ENCODE measurements around the gene ARHGEF19. TPM values are rescaled to one million over a fixed set of nuclear protein-coding genes. Genes with fewer than 3 reads are reported as not detected.
"Not testable (repeated sequence)": the region's sequence is repeated elsewhere in the genome, so short reads cannot be mapped to it uniquely, and the experiment has no call there.

ARHGEF19 gene
- total RNA-seq, 1 experiment from 2014 or later = 13.8 TPM

DNA sequence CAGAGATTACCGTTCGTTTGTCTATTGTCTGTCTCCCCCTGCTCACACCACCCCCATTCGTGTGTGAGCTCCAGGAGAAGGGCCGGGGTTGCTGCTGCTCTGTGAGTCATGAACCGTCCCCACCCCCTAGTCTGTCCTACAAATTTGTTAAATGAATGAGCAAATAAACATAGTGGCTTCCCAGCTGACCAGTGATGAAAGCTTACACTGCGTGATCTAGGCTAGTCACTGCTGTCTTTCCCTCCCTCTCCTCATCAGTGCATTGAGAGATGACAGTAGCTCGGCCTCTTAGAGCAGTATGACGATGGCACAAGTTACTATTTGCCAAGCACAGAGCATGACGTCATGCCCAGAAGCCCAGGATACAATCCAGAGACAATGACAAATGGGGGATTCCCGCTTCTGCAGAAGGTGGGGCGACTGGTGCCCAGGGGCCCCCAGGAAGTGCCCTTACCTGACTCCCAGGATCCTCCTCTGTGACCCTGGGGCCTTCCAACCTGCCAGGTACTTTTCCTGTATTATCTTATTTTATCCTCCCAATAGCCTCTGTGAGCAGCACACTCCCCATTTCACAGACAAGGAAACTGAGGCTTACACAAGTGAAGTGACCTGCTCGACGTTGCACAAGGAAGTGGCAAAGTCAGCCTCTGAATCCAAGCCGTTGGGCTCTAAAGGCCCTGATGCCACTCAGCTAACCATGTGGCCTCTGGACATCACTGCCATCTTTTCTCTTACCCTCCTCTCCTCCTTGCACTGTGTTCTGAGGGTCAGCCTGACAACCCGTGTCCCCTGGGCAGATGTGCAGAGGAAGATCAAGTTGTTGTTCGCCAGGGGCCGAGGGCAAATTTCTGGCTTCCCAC is 48.0 kb downstream of the ARHGEF19 start:
- Histone ChIP-seq H3K79me2 (ENCODE audit: low read length) (peaks cover 43% of the 10 kb centered on the region), H2AFZ (ENCODE audit: low read length) (no peak overlapping the region), H3K9me3 (ENCODE audit: low read length) (no peaks in the 10 kb centered on the region), H3K4me2 (ENCODE audit: low read length) (peak overlapping the region; percentile 65), H3K9me2 (replicated peaks; ENCODE audit: low read length) (no peaks in the 10 kb centered on the region), H3K4me3 (ENCODE audit: low read length) (no peak overlapping the region), H3F3A (ENCODE audit: low read length, unreplicated experiment) (peaks cover 6% of the 10 kb centered on the region), H3K27me3 (ENCODE audit: low read length) (no peaks in the 10 kb centered on the region), H3K4me1 (ENCODE audit: insufficient read depth, low read length) (peaks cover 44% of the 10 kb centered on the region), H3K36me3 (ENCODE audit: low read depth, low read length) (no peaks in the 10 kb centered on the region), H3K9ac (ENCODE audit: low read length) (no peak overlapping the region), H4K20me1 (ENCODE audit: low read length) (no peaks in the 10 kb centered on the region), H3K27ac (ENCODE audit: low read length) (peak overlapping the region; percentile 53)
- TSS peak; percentile 11 for BruUV-seq (replicated peaks)
- CTCF ChIA-PET = interaction anchor here (1.1 kb wide), 1 partner anchor 23 kb away, joined by 7 read pairs; no protein-coding TSS in a partner anchor
- intact Hi-C loops (cut with micrococcal nuclease) = no loop called here
- POLR2A ChIA-PET (ENCODE audit: unreplicated experiment) = interaction anchor here (0.5 to 1.4 kb wide), 4 partner anchors 8 to 73 kb away, joined by 3 to 5 read pairs (median 4); partner anchors contain the start of gene EPHA2
- no peak for TF ChIP-seq EZH2phosphoT487 (IDR thresholded peaks at IDR 0.05; ENCODE audit: borderline replicate concordance, low read length)
- no peak for TF ChIP-seq CTCF (conservative IDR thresholded peaks at IDR 0.05; ENCODE audit: low read depth, low read length)
- TF ChIP-seq EZH2 (IDR thresholded peaks at IDR 0.05; ENCODE audit: low read length, unreplicated experiment) = no peak
- peak; percentile 94 for DNase-seq
- ATAC-seq = peak; percentile 76

- POLR2A ChIA-PET (ENCODE audit: unreplicated experiment) = interaction anchor here (0.9 to 1.4 kb wide), 3 partner anchors 8 to 42 kb away, joined by 3 to 5 read pairs (median 4); partner anchors contain the start of gene EPHA2
- not testable (repeated sequence) for BruUV-seq (replicated peaks)
These were observed 48.7 kb downstream of the ARHGEF19 start for GRCh38 chr1:16163608-16164212.

GRCh38 chr1:16162163-16162822 is 50.2 kb downstream of the ARHGEF19 start:
- H3K4me1 ChIP-seq (ENCODE audit: insufficient read depth, low read length) = peaks cover 52% of the 10 kb centered on the region
- no peak overlapping the region for H3K4me3 ChIP-seq (ENCODE audit: low read length)
- H3K9ac ChIP-seq (ENCODE audit: low read length) = no peak overlapping the region
- no peaks in the 10 kb centered on the region for H3K36me3 ChIP-seq (ENCODE audit: low read depth, low read length)
- no peak for DNase-seq
- no peak overlapping the region for H2AFZ ChIP-seq (ENCODE audit: low read length)
- H3K27ac ChIP-seq (ENCODE audit: low read length) = no peak overlapping the region
- no TSS peak for BruUV-seq (replicated peaks)
- peaks cover 6% of the 10 kb centered on the region for H3F3A ChIP-seq (ENCODE audit: low read length, unreplicated experiment)
- H3K4me2 ChIP-seq (ENCODE audit: low read length) = no peak overlapping the region
- TF ChIP-seq EZH2phosphoT487 (IDR thresholded peaks at IDR 0.05; ENCODE audit: borderline replicate concordance, low read length) = no peak
- no peak for TF ChIP-seq EZH2 (IDR thresholded peaks at IDR 0.05; ENCODE audit: low read length, unreplicated experiment)
- no peak for TF ChIP-seq CTCF (conservative IDR thresholded peaks at IDR 0.05; ENCODE audit: low read depth, low read length)
- ATAC-seq = no peak
- H3K79me2 ChIP-seq (ENCODE audit: low read length) = peaks cover 61% of the 10 kb centered on the region
- ChIA-PET POLR2A (ENCODE audit: unreplicated experiment) (interaction anchor here (0.6 kb wide), 1 partner anchor 116 kb away, joined by 3 read pairs; no protein-coding TSS in a partner anchor), CTCF (no interaction called here)
- no peaks in the 10 kb centered on the region for H3K27me3 ChIP-seq (ENCODE audit: low read length)
- intact Hi-C loops (cut with micrococcal nuclease) = no loop called here
- H3K9me2 ChIP-seq (replicated peaks; ENCODE audit: low read length) = no peaks in the 10 kb centered on the region
- H4K20me1 ChIP-seq (ENCODE audit: low read length) = no peaks in the 10 kb centered on the region
- no peaks in the 10 kb centered on the region for H3K9me3 ChIP-seq (ENCODE audit: low read length)

More at GRCh38 chr1:16163608-16164212, 48.7 kb downstream of the ARHGEF19 start:
- CTCF ChIA-PET = interaction anchor here (1.1 kb wide), 1 partner anchor 23 kb away, joined by 7 read pairs; no protein-coding TSS in a partner anchor
- peaks cover 46% of the 10 kb centered on the region for H3K4me1 ChIP-seq (ENCODE audit: insufficient read depth, low read length)
- H3K27ac ChIP-seq (ENCODE audit: low read length) = peak overlapping the region; percentile 53; the same call in 1 of the 2 replicates
- H3K36me3 ChIP-seq (ENCODE audit: low read depth, low read length); H4K20me1 ChIP-seq (ENCODE audit: low read length); H2AFZ ChIP-seq (ENCODE audit: low read length); H3K9ac ChIP-seq (ENCODE audit: low read length); H3F3A ChIP-seq (ENCODE audit: low read length, unreplicated experiment); ATAC-seq; intact Hi-C loops (cut with micrococcal nuclease); DNase-seq; H3K4me3 ChIP-seq (ENCODE audit: low read length); H3K9me2 ChIP-seq (replicated peaks; ENCODE audit: low read length); H3K9me3 ChIP-seq (ENCODE audit: low read length); H3K27me3 ChIP-seq (ENCODE audit: low read length): not testable (repeated sequence)
- H3K4me2 ChIP-seq (ENCODE audit: low read length) = peak overlapping the region; percentile 65
- peaks cover 47% of the 10 kb centered on the region for H3K79me2 ChIP-seq (ENCODE audit: low read length)
